Breast epithelium (tissue), 4 donors: ENCODE results near the gene ENPP4. TPM values are rescaled to one million over a fixed set of nuclear protein-coding genes. Genes with fewer than 3 reads are reported as not detected.

Source experiments
- DNase-seq, 2 donors: peaks; one replicate each; pipeline ENCODE4 v3.0.0-alpha.2; 2019; ENCODE audit warnings: low spot score in 2 of 2
- H3K27ac ChIP-seq, 2 donors: fragments of 200-600 bp; sonication (generic) in 1 of 2; one replicate each; pipeline ENCODE4 v1.5.1; 2016 to 2019; ENCODE audit warnings: mild to moderate bottlenecking in 1 of 2
- H3K27me3 ChIP-seq, 2 donors: fragments of 200-600 bp; sonication (generic) in 1 of 2; one replicate each; pipeline versions ENCODE4 v1.5.1 to v1.6.0; 2017 to 2019; ENCODE audit warnings: control low read depth in 1 of 2, mild to moderate bottlenecking in 1 of 2
- H3K36me3 ChIP-seq: fragments of 200-600 bp; one replicate; pipeline ENCODE4 v1.5.1; 2019
- H3K4me1 ChIP-seq, 2 donors: fragments of 200-600 bp; sonication (generic); one replicate each; pipeline ENCODE4 v1.5.1; 2016 to 2019; ENCODE audit warnings: control low read depth in 1 of 2
- H3K4me3 ChIP-seq, 3 donors: fragments of 200-600 bp; sonication (generic); 1 replicate in 2 of 3; 2 replicates in 1 of 3; pipeline ENCODE4 v1.5.1; 2016 to 2019; ENCODE audit warnings: mild to moderate bottlenecking in 3 of 3, moderate library complexity in 2 of 3
- H3K9me3 ChIP-seq, 2 donors: fragments of 200-600 bp; sonication (generic) in 1 of 2; one replicate each; pipeline ENCODE4 v1.5.1; 2016 to 2019; ENCODE audit warnings: control low read depth in 1 of 2
- POLR2A ChIP-seq: fragments of 450-650 bp; IDR thresholded peaks from one replicate; pipeline ENCODE4 v1.6.1; 2016; ENCODE audit warnings: antibody characterized with exemption, mild to moderate bottlenecking, moderate library complexity
- POLR2AphosphoS5 ChIP-seq, 3 donors: sonication (generic); formaldehyde crosslinking; IDR thresholded peaks; one replicate each; pipeline ENCODE4 v1.6.1; 2017; ENCODE audit warnings: antibody characterized with exemption in 3 of 3
- intact Hi-C: fragments of 100-400 bp; cut with DNase I; formaldehyde crosslinking; loops from one replicate; pipeline ENCODE4 v1.15.1; 2023; ENCODE audit warnings: low total_unique reads
- total RNA-seq, 3 donors: library from RNA; depleted of rRNA; stranded (reverse); fragments of >200 nt; gene quantifications; one replicate each; pipeline ENCODE4 v1.1.0, GENCODE V29; 2016
- TF ChIP-seq, protein P1 (sequence below), 3 donors: fragments of 450-650 bp; IDR thresholded peaks; one replicate each; pipeline ENCODE4 v1.5.1; 2016 to 2017; ENCODE audit warnings: antibody characterized with exemption in 3 of 3, mild to moderate bottlenecking in 3 of 3, moderate library complexity in 3 of 3

Gene ENPP4
- total RNA-seq, 3 donors from 2014 or later = 13.8 to 22.2 (median 18.2) TPM

DNA sequence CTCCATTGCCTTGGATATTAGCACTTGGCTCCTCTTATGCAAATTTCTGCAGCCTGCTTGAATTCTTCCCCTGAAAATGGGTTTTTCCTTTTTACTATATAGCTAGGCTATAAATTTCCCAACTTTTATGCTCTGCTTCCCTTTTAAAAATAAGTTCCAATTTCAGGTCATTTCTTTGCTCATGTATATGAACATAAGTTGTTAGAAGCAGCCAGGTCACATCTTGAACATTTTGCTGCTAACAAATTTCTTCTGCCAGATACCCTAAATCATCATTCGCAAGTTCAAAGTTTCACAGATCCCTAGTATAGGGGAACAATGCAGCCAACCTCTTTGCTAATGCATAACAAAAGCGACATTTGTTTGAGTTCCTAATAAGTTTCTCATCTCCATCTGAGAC, 34.5 kb upstream of the ENPP4 start:
- intact Hi-C loops = no loop called here
- TF ChIP-seq POLR2AphosphoS5 (IDR thresholded peaks at IDR 0.05) = no peak
- TF ChIP-seq, protein P1, sequence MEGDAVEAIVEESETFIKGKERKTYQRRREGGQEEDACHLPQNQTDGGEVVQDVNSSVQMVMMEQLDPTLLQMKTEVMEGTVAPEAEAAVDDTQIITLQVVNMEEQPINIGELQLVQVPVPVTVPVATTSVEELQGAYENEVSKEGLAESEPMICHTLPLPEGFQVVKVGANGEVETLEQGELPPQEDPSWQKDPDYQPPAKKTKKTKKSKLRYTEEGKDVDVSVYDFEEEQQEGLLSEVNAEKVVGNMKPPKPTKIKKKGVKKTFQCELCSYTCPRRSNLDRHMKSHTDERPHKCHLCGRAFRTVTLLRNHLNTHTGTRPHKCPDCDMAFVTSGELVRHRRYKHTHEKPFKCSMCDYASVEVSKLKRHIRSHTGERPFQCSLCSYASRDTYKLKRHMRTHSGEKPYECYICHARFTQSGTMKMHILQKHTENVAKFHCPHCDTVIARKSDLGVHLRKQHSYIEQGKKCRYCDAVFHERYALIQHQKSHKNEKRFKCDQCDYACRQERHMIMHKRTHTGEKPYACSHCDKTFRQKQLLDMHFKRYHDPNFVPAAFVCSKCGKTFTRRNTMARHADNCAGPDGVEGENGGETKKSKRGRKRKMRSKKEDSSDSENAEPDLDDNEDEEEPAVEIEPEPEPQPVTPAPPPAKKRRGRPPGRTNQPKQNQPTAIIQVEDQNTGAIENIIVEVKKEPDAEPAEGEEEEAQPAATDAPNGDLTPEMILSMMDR (IDR thresholded peaks at IDR 0.05) = no peak
- no peak for TF ChIP-seq POLR2A
- DNase-seq = no peak
- no peaks in the 10 kb centered on the region for H3K27me3 ChIP-seq
- peaks cover 0 to 8% of the 10 kb centered on the region in 2 donors for H3K4me1 ChIP-seq
- no peak overlapping the region for H3K4me3 ChIP-seq
- H3K27ac ChIP-seq = no peak overlapping the region
- H3K9me3 ChIP-seq = peaks cover 11 to 12% of the 10 kb centered on the region in 2 donors
- H3K36me3 ChIP-seq = no peaks in the 10 kb centered on the region

DNA sequence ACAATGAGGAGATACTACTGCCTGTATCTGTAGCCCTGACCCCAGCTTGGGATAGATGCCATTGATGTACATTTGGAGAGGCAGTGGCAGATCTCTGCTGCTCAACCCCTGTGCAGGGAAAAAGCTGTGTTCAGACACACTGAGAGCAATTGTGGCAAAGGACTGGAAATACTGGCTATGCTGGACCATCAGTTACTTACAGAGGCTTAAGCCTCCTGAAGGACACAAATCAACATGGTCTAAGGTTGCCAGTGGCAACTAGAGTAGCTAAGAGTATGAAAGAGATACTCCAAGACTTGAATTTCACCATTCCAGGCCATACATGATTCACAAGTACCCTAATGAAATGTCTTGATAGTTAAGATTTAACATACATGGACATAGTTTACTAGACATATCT, 32.4 kb upstream of the ENPP4 start:
- Histone ChIP-seq H3K27ac (no peak overlapping the region), H3K4me3 (no peak overlapping the region), H3K9me3 (peaks cover 11 to 12% of the 10 kb centered on the region in 2 donors), H3K4me1 (peaks cover 0 to 8% of the 10 kb centered on the region in 2 donors), H3K36me3 (no peaks in the 10 kb centered on the region), H3K27me3 (no peaks in the 10 kb centered on the region)
- TF ChIP-seq POLR2AphosphoS5 (IDR thresholded peaks at IDR 0.05) (no peak), POLR2A (no peak)
- TF ChIP-seq, protein P1 (IDR thresholded peaks at IDR 0.05) = no peak
- no peak for DNase-seq
- intact Hi-C loops = no loop called here

DNA sequence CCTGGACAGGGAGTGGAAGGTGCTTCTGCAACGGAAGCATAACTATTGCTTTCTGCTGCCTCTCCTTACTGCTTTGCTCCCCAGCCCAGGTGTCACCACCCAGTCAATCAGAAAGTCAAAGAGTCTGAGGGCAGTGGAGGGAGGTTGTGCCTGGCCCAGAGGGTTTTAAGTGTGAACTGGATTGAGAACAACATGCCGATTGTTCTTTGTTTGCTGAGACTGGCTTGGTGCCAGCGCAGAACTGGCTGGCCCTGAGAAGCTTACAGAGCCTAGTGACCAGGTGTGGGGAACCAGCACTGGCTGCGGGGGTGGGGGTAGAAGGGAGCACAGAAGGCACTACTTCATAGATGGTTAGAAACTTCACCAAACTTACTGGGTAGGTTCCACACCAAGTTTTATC, 31.1 kb upstream of the ENPP4 start:
- Histone ChIP-seq H3K27ac (peak overlapping the region; percentile 27 to 62), H3K4me1 (peaks cover 0 to 8% of the 10 kb centered on the region in 2 donors), H3K36me3 (no peaks in the 10 kb centered on the region), H3K9me3 (peaks cover 11 to 12% of the 10 kb centered on the region in 2 donors), H3K27me3 (no peaks in the 10 kb centered on the region), H3K4me3 (no peak overlapping the region)
- intact Hi-C loops = no loop called here
- DNase-seq = peak; percentile 67 to 69
- TF ChIP-seq POLR2AphosphoS5 (IDR thresholded peaks at IDR 0.05) = no peak

DNA sequence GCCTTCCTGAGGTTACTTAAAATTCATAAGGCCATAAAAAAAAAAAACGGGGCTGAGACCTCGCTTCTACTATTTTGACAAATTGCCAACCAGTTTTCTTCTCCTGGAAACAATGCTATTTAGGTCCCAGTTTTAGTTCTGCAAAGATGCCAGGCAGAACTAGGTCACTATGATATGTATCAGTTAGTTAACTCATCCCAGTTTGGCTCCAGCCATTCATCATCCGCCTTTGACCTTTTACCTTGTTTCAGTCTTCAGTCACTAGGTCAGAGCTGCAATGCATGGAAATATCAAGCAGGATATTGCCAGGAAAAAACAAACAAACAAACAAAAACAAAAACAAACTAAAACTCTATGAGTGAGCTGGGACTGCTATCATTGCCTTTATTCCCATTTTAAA, 29.8 kb upstream of the ENPP4 start:
- Histone ChIP-seq H3K27ac (no peak overlapping the region), H3K36me3 (no peaks in the 10 kb centered on the region), H3K27me3 (no peaks in the 10 kb centered on the region), H3K4me1 (peaks cover 0 to 8% of the 10 kb centered on the region in 2 donors), H3K9me3 (peaks cover 5 to 8% of the 10 kb centered on the region in 2 donors), H3K4me3 (no peak overlapping the region)
- DNase-seq = no peak
- intact Hi-C loops = no loop called here
- TF ChIP-seq, protein P1 (IDR thresholded peaks at IDR 0.05) = no peak
- TF ChIP-seq POLR2AphosphoS5 (IDR thresholded peaks at IDR 0.05) (no peak), POLR2A (no peak)

DNA sequence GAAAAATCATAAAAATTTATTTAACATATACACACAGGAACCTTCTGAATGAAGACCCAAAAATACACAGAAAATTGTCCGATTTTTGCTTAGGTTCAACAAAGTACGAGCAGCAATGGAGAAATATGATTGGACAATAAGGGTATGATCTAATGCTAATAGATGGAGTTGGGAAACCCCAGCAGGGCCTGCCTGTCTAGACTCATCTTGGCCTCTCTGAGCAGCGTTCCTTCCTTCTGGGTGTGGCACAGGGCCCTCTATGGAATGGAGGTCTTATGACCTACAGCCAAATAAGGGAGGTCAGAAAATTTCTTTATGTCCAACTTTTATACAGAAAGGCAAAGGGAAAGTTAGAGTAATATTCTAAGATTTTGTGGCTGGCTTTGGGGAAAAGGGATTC, 27.7 kb upstream of the ENPP4 start:
- Histone ChIP-seq H3K27me3 (no peaks in the 10 kb centered on the region), H3K9me3 (peaks cover 0 to 3% of the 10 kb centered on the region in 2 donors), H3K27ac (no peak overlapping the region), H3K36me3 (no peaks in the 10 kb centered on the region), H3K4me1 (peaks cover 0 to 8% of the 10 kb centered on the region in 2 donors), H3K4me3 (no peak overlapping the region)
- TF ChIP-seq, protein P1 (IDR thresholded peaks at IDR 0.05) = no peak
- TF ChIP-seq POLR2A (no peak), POLR2AphosphoS5 (IDR thresholded peaks at IDR 0.05) (no peak)
- intact Hi-C loops = no loop called here
- no peak for DNase-seq
